C4-2B (cell line): ENCODE results near the gene CFAP69.

Experiments used
- H3K27ac ChIP-seq: fragments of 450-650 bp; 2 replicates; pipeline ENCODE4 v1.5.1; 2017
- ZFX ChIP-seq: fragments of 450-650 bp; IDR thresholded peaks from 2 replicates; pipeline ENCODE4 v1.6.1; 2017
- TF ChIP-seq, protein P1 (sequence below): fragments of 450-650 bp; conservative IDR thresholded peaks from 2 replicates; pipeline ENCODE4 v1.5.1; 2017; ENCODE audit warnings: mild to moderate bottlenecking

Gene CFAP69

DNA sequence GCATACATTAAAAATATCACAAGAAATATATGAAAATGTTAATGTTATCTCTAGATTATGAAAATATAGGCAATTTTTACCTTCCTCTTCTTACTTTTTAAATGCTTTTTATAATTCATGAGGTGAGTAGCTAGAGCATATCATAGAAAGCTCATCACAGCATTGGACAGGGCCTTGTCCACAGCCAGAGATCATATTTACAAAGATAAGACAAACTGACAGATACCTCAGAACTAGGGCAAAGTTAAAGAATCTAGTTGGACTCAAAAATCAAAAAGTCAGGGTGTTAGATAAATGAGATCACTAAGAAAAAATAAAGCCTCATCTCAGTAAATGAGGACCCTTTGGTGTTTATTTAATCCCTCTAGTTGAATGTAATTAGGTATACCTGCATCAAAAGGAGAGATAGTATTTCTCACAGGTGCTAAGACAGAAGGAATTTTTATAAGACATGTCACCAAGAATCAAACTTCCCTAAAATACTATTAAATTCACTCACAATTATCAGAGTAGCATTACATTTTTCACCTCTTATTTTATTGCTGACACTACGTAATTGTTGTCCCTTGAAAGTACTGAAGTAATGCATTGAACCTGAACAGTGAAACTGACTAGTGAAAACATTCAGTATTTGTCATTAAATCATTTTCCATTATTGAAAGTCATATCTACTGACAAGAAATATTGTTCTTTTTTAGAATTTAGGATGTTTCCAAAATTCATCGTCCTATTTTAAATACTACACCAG, 25.6 kb downstream of the CFAP69 start:
- TF ChIP-seq, protein P1, sequence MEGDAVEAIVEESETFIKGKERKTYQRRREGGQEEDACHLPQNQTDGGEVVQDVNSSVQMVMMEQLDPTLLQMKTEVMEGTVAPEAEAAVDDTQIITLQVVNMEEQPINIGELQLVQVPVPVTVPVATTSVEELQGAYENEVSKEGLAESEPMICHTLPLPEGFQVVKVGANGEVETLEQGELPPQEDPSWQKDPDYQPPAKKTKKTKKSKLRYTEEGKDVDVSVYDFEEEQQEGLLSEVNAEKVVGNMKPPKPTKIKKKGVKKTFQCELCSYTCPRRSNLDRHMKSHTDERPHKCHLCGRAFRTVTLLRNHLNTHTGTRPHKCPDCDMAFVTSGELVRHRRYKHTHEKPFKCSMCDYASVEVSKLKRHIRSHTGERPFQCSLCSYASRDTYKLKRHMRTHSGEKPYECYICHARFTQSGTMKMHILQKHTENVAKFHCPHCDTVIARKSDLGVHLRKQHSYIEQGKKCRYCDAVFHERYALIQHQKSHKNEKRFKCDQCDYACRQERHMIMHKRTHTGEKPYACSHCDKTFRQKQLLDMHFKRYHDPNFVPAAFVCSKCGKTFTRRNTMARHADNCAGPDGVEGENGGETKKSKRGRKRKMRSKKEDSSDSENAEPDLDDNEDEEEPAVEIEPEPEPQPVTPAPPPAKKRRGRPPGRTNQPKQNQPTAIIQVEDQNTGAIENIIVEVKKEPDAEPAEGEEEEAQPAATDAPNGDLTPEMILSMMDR, result no peak
- TF ChIP-seq ZFX, result no peak
- H3K27ac ChIP-seq, result no peak overlapping the region

- no peak overlapping the region for H3K27ac ChIP-seq
- TF ChIP-seq, protein P1, result no peak
- no peak for TF ChIP-seq ZFX
These were observed 26.8 kb downstream of the CFAP69 start for GRCh38 chr7:90271753-90272152.

DNA sequence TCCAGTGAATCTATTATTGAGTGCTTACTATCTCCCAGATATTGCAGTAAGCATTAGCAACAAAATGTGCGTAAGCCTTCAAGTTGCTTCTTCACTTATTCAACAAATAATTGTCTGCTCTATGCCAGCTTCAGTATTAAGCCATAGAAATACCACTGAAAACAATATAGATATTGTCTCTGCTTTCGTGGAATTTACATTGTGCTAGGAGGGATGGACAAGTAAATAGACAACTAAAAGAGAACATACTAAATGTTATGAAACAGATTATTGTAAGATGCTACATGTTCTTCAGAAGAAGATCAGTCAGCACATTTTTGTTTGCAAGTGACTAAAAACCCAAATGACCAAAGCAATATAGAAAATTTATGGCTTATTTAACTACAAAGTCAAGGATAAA, 27.3 kb downstream of the CFAP69 start:
- TF ChIP-seq, protein P1, result no peak
- no peak for TF ChIP-seq ZFX
- H3K27ac ChIP-seq, result no peak overlapping the region

GRCh38 chr7:90274161-90274560, 29.2 kb downstream of the CFAP69 start:
- no peak for TF ChIP-seq ZFX
- TF ChIP-seq, protein P1, result no peak
- no peak overlapping the region for H3K27ac ChIP-seq

DNA sequence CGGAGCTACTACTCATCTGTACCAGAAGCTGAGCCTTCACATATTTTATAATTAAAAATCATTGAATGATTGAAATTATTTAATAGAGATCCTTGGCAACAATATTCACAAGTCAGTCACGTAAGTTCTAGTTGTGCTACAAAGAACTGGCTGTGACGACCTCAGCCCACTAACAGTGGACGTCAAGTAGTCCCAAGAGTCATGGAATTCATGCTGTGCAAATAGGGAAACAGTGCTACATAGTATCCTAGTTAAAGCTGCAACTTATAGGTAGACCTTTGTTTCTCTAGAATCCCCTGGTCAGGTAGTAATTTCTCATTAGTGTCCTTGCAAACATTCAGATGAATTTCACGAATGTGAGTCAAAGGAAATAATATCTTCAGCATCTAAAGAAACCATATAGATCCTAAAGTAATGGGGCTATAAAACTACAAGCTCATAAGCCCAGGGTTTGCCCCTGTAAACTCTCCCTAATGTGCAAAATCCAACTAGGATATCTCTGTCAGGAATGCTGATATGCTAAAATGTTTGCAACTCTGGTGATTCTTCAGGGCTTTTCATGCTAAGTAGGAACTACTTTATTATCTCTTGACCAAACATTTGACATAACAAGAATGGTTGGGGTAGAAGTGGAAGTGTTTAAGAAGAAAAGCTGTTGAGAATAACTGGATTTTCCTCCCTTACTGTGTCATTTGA, 31.2 kb downstream of the CFAP69 start:
- no peak for TF ChIP-seq ZFX
- TF ChIP-seq, protein P1, result no peak
- no peak overlapping the region for H3K27ac ChIP-seq

- H3K27ac ChIP-seq, result no peak overlapping the region
- TF ChIP-seq ZFX, result no peak
- TF ChIP-seq, protein P1, result no peak
These were observed 43.2 kb downstream of the CFAP69 start for GRCh38 chr7:90288154-90288553.
